ENCODE measurements around the gene ZNF606.
"Not testable (repeated sequence)": the region's sequence is repeated elsewhere in the genome, so short reads cannot be mapped to it uniquely, and the experiment has no call there.

ZNF606 gene

DNA sequence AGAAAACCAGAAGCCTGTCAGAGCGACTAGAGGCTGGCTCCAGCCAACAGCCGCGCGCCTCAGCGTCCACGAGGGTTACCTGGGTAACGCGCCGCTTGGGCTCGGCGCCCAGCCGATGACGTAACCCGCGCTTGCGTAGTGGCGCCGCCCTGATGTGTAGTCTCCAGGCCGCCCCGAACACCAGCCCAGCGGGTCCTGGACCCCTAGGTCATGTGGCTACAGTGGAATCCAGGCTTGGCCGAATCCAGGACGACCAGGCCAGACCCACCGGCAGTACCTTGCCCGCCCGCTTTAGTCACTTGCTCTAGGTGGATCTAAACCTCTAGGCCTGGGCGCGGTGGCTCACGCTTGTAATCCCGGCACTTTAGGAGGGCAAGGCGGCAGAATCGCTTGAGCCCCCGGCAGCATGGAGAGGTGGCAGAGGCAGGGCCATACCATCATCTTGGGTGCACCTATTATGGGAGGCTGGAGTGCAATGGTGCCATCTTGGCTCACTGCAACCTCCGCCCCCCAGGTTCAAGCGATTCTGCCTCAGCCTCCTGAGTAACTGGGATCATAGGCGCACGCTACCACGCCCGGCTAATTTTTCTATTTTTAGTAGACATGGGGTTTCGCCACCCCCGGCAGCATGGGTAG, 7.2 kb upstream of the ZNF606 start:
- peak; percentile 23 for DNase-seq (ENCODE audit: low read depth)

DNA sequence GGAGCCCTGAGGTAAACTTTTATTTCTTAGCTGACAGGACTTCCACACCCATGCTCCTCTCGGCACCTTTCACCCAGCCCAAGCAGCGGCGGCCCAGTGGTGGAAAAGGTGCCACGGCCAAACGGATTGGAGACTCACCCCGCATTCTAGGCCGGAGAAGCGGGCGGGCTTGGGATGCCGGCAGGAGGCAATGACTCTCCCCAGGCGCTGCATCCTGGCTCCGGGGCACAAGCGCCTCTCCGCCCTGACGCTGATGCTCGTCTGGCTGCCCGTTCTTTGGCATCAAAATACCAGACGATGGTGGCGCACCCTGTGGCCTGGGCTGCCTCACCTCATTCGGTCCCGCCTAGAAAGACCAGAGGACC, 6.7 kb upstream of the ZNF606 start:
- no peak for DNase-seq (ENCODE audit: low read depth)

DNA sequence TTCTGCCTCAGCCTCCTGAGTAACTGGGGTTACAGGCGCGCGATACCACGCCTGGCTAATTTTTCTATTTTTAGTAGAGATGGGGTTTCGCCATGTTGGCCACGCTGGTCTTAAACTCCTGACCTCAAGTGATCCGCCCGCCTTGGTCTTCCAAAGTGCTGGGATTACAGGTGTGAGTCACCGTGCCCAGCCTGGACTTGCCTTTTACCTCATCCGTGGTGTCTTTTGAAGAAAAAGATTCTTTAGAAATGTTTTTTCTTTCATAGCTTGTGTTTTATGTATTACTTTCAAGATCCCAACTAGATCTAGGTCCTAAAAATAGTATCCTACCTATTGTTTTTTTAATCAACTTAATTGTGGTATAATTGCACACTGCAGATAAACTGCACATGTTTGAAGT, 6.3 kb upstream of the ZNF606 start:
- DNase-seq (ENCODE audit: low read depth), result not testable (repeated sequence)

DNA sequence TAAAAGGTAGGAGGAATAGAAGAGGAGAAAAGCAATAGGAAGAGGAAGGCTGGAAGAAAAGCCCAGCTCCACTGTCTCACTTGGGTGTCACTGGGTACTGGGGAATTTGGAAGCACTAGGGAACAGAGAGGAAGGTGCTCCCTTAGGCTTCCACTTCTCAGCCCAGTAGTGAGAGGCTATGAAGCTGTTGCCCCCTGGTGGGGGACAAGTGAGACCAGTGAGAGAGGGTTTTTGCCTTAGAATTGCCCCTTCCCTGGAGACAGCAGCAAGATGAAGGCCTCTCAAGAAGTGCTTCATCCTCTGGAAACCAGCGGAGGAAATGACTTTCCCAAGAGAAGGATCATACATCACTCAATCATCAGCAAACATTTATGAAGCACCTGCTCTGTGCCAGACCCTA, 4.7 kb upstream of the ZNF606 start:
- DNase-seq (ENCODE audit: low read depth), result no peak

DNA sequence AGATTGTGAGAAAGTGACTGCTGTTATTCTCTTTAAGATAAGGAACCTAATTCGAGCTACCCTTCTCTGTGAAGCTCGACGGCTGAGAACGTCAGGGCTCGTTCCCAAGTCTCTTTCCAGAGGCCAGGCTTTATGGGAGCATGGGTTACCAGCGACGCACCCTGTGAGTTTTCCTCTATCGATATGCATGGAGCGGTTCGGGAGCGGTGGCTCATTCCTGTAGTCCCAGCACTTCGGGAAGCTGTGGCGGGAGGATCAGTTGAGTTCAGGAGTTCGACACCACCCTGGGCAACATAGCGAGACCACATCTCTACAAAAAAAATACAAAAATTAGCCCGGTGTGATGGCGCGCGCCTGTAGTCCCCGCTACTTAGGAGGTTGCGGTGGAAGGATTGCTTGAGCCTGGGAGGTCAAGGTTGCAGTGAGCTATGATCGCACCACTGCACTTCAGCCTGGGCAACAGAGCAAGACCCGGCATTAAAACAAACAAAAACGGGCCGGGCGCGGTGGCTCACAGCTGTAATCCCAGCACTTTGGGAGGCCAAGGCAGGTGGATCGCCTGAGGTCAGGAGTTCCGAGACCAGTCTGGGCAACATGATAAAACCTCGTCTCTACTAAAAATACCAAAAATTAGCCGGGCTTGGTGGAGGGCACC, 681 bp upstream of the ZNF606 start:
- DNase-seq (ENCODE audit: low read depth), result no peak

DNA sequence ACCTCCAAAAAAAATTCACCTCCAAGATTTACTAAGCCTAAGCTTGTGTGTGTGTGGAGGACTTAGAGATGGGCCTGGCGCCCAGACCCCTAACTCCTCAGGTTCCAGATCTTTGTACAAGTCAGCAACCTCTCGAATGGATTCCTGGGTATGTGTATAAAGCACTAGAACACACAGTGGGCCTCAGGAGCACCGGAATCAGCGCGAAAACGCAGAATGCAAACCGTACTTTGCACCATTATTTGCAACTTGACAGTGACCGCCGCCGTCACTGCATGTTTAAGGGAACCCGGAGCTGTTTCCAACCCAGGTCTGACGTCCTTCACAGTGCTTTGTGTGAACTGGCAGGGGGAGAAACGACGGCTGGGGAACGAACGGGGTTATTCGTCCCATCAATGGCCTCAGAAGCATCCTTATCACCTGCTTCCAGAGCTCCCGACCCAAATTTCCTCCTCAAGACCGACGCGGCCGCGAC, 688 bp downstream of the ZNF606 start:
- no peak for DNase-seq (ENCODE audit: low read depth)

DNA sequence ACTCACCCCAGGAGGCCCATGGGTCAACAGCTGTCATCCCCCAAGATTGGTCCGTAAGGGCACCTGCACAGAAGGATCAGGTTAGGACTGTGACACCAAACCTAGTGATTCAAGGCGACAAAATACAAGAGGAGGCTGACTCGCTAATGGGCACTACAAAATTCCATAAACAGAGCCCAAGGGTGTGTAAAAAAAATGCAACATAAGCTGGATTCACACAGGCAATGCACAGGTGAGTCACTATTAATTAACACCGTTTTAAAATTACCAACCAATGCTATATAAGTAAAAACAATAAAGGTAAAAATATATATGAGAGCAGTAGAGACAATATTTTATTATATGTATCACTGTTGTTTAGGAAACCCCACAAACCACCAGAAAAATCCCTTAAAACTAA, 1.9 kb downstream of the ZNF606 start:
- DNase-seq (ENCODE audit: low read depth), result no peak

DNA sequence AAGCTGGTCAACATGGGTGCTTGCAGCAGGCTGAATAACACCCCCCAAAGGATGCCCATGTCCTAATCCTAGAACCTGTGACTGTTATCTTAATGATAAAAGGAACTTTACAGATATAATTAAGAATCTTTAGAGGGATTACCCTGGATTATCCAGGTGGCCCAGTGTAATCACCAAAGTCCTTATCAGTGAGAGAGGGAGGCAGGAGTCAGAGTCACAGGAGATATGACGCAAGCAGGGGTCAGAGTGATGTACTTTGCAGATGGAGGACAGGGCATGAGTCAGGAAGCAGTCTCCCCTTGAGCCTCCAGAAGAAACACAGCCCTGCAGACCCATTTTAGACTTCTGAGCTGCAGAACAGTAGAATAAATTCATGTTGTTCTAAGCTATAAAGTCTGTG, 9.8 kb downstream of the ZNF606 start:
- DNase-seq (ENCODE audit: low read depth), result no peak

DNA sequence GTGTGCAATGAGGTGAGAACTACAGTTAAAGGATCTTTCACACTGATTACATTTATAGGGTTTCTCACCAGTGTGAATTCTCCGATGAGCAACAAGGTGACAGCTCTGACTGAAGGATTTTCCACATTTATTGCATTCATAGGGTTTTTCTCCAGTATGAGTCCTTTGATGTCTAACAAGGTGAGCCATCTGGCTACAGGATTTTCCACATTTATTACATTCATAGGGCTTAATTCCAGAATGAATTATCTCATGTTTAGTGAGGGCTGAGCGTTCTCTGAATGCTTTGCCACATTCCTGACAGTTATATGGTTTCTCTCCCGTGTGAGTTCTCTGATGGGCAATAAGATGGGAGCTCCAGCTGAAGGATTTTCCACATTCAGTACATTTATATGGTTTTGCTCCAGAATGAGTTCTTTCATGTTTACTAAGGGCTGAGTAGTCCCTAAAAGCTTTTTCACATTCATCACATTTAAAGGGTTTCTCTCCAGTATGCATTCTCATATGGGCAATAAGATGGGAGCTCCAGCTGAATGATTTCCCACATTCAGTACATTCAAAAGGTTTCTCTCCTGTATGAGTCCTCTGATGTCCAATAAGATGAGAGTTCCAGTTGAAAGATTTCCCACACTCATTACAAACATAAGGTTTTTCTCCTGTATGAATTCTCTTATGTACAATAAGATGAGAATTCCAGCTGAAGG, 23.9 kb downstream of the ZNF606 start:
- DNase-seq (ENCODE audit: low read depth), result no peak

DNA sequence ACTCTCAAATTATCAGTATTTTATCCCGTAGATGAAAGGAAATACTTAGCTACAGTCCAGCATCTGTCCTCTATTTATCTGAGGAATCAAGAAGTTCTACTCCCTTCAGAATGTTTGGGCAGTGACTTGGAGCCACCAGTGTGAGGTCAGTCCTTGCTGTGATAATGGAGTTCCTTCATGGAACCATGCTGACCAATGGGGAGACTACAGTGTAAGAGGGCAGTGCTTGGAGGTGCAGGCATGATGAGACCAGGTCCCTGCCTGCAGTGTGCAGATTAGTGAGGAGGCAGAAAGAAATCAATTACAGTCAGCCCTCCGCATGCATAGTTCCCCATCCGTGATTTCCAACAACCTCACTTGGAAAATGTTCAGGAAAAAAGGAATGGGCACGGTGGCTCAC, 28.2 kb downstream of the ZNF606 start, which contains the start of gene C19orf18:
Gene C19orf18 (minus strand): TSS at position 101 of the 400 bp plus-strand sequence. CDS start 102 bp downstream, outside the sequence.
- no peak for DNase-seq (ENCODE audit: low read depth)

DNA sequence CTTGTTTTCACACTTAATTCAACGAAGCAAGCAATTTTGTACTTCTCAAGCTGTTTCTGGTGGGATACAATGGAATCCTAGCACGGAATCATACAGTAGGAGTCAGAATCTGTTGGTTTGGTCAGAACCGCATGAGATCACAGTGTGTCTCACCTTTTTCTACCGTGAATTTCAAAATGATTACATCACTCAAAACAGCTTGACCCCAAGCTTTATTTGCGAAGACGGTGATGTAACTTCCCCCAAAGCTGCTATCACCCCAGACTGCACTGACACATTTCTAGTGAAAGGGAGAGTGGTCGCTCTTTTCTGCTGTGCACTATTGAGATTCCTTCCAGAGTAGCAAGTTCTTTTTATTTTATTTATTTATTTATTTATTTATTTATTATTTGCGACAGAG, 37.9 kb downstream of the ZNF606 start:
- DNase-seq (ENCODE audit: low read depth), result no peak

DNA sequence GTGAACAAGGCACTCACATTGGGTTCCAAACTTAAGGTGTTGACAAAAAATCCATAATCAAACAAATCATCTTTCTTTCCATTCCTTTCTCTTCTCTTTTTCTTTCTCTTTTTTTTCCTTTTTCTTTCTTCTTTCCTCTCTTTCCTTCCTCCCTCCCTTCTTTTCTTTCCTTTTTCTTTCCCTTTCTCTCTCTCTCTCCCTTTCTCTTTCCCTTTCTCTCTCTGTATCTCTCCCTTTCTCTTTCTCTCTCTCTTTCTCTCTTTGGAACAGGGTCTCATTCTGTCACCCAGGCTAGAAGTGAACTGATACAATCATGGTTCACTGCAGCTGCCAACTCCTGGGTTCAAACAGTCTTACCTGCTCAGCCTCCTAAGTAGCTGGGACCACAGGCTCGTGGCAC, 40.8 kb downstream of the ZNF606 start:
- DNase-seq (ENCODE audit: low read depth), result no peak

DNA sequence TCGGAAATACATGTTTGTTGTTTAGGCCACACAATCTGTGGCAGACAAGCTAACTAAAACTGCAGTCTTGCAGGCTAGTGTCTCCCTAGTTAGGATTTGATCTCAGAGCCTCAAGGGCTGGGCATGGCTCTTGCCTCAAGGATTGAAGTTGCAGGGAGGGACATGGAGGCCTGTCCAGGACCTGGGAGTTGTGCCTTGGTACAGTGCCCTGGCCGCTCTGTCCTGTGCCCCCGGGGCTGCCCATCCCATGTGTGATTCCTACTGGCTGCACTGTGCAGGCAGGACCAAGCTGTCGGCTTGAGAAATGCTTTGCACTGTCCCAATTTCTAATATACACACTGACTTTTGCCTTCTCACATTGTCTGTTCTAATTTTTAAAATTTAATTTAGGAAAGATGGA, 47.6 kb downstream of the ZNF606 start:
- no peak for DNase-seq (ENCODE audit: low read depth)

DNA sequence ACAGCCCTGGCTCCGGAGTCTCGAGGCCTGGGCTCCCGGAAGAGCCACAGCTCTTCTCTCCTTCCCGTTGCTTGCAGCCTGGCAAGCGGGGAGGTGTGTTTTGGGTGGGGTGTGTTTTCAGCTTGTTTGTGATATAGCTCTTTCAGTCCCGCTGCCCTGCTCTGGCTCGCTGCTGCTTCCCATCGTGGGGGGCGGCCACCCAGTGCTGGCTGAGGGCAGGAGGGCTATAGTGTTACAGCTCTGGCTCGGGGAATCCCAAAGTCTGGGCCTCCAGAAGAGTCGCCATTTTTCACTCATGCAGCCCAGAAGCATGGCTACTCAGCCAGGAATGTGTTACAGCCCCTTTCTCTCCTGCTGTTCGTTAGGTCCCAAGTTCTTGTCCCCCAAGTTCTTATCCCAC, 52.9 kb downstream of the ZNF606 start:
- no peak for DNase-seq (ENCODE audit: low read depth)

DNA sequence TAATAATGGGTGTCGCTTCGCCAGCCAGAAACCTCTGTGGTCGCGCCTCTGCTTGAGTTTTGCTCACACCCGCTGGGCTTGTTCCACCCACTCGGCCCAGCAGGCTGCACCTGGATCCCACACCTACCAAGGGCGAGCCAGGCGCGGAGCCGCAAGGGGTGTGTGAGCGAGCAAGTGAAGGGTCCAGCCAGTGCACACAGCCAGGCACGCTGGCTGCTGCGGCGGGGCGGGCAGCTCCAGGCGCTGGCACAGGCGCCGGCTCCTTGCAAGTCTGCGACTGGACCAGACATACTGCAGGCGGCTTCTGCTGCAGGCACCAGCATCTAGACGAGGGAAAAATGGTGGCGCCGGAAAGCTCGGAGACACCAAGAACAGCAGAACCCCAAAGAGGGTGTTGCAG, 53.3 kb downstream of the ZNF606 start:
- DNase-seq (ENCODE audit: low read depth), result no peak

DNA sequence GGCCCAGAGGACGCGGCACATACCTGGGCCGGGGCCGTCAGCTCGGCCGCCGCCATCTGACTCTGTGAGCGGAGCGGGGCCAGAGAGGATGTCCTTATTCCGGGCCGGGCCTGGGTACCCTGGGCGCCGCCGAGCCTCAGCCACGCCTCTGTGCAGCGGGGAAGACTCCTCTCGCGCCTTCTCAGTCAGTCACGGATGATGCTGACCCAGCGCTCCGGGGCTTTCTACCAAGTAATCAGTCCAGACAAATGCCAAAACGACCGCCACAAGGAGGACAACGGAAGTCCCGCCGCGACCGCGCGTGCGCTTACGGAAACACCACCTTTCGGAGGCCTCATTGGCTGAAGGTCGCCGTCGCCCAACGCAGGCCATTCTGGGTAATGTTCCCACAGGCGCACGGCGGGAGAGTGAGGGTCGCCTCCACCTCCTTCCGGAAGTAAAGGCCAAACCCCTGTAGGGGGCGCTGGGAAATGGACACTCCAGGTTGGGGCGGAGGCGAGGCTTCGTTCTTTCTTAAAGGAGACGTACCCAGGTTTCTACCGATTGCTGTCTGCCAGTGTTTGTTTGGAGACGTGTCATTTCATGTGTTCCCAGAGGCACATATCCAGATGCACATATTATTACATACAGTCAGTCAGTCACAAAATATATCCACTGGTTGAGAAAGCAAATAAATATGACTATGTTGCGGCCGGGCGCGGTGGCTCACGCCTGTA, 55.0 kb downstream of the ZNF606 start, which contains the start of gene ZNF256:
Gene ZNF256 (minus strand): TSS at position 288 of the 716 bp plus-strand sequence. CDS start 232 bp downstream, at position 56.
- peak; percentile 86 for DNase-seq (ENCODE audit: low read depth)

DNA sequence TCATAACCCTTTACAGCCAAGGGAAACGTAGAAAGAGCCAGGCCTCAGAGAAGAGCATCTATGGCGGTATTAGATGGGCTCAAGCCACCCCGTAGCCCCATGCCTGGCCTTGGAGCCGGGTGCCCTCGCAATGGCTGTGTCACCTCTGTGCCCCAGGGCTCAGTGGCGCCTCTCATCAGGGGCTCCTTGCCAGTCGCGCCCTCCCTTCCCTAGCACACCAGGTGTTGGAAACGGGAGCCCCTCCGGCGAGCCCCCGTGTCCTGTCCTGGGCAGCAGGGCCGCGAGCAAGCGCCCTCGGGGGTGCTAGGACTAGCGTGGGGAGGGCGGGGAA, 55.6 kb downstream of the ZNF606 start:
- no peak for DNase-seq (ENCODE audit: low read depth)

DNA sequence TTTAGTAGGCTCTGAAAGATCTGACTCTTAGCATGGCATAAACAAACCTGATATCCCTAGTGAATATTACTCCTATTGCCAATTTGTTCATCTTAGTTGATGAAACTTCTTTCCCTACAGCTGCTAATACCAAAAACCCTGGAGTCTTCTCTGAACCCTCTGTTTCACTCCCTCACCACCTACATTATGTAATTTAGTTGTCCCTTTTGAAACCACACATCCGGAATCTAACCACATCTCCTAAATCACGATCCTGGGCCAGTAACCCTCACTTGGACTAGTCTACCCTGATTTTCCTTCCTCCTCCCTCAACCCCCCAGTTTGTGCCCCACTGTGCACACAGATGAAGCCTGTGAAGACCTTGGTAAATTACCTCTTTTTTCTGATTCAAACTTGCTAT, 56.3 kb downstream of the ZNF606 start:
- no peak for DNase-seq (ENCODE audit: low read depth)

DNA sequence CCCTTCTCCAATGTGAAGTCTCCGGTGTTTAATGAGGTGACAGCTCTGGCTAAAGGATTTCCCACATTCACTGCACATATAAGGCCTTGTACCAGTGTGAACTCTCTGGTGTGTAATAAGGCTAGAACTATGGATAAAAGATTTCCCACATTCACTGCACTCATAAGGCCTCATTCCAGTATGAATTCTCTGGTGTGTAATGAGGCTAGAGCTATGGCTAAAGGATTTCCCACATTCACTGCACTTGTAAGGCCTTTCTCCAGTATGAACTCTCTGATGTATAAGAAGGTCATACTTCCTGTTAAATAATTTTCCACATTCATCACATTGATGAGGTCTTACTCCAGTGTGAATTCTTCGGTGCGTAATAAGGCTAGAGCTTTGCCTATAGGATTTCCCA, 61.0 kb downstream of the ZNF606 start:
- DNase-seq (ENCODE audit: low read depth), result no peak

DNA sequence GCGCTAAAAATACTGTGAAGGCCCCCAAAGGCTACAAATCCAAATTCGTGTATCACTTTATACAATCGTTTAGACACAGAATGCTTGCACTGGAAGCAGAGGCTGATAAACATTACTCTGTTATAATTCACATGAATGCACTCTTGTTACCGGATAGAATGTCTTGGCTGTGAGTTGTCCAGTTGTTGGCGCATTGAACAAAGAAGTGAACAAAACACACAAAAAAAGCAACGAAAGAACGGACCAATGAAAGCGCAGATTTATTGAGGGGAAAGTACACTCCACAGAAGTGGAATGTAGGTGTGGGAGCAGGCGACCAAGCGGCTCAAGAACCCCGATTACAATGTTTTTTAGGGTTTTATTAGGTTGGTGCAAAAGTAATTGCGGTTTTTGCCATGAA, 66.9 kb downstream of the ZNF606 start:
- DNase-seq (ENCODE audit: low read depth), result no peak

DNA sequence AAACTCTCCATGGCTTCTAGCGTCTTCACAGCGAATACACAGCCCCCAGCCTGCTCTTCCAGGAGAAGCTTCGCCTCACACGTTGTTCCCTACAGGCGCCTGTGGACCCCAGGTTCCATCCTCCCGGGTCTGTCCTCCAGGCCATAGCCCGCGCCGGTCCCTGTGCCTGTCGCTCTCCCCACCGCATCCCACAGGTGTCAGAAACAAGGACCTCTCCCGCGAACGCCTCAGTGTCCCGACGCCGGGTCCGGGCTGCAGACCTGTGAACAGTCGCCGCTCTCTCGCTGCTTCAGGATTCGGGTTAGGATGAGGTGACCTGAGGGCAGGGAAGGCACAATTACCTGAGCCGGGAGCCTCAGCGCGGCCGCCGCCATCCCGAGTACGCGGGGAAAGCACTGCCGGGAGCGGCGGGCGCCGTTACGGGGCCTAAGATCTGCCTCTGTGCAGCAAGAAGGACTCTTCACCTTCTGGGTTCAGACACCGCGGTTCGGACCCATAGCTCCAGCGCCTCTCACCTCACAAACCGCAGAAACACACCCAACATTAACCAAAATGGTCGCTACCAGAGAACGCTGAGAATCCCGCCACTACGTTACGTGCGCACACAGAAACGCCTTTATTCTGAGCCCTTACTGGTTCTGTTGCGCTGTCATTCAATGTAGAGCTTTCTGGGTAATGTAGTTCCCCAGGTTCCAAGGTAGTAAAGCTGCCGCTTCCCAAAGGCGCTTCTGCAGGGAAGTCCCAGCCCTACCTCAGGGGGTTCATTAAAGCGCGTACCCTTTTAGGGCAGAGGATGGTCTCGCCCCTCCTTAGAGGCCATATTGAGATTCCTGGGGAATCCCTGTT, 67.6 kb downstream of the ZNF606 start, which contains the start of gene ZNF418:
Gene ZNF418 (minus strand): TSS at position 583 of the 846 bp plus-strand sequence. CDS start 1,580 bp downstream, outside the sequence.
- DNase-seq (ENCODE audit: low read depth), result no peak

DNA sequence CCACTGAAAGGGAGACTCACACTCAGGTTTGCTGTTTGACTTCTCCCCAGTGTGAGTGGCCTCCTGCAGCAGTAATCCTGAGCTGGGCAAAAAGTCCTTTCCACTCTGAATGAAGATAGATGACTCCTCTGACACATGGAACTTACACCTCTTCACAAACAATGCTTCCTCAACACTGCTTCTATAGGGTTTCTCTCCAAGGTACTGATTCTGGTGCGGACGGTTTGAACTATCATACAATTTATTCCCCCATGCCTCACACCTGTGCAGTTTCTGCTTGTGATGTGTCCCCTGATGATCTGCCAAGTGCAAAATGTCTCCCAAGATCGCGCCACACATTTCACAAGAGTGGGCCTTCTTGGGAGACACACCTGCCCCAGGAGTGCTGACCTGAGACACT, 75.0 kb downstream of the ZNF606 start:
- DNase-seq (ENCODE audit: low read depth), result no peak

Data from stimulated activated CD4-positive, alpha-beta T cell treated with anti-CD3 and anti-CD28 coated beads, Interleukin-2, amount 100 ng/mL, for 4 hours (primary cell).